Hepatocyte (in vitro differentiated cells): Measurements from ENCODE around the gene SCAF1. TPM values are rescaled to one million over a fixed set of nuclear protein-coding genes. Genes with fewer than 3 reads are reported as not detected.

ENCODE experiments used
- DNase-seq: peaks from one replicate; pipeline ENCODE4 v3.0.0-alpha.2; 2016; ENCODE audit warnings: low spot score
- H2AFZ ChIP-seq: fragments of 200-600 bp; sonication (generic); 2 replicates; pipeline ENCODE4 v1.6.0; 2016; ENCODE audit warnings: antibody characterized with exemption, mild to moderate bottlenecking
- H3K27ac ChIP-seq: fragments of 200-600 bp; sonication (generic); 2 replicates; pipeline ENCODE4 v1.5.1; 2016; ENCODE audit warnings: mild to moderate bottlenecking
- H3K27me3 ChIP-seq: fragments of 200-600 bp; sonication (generic); 2 replicates; pipeline ENCODE4 v1.6.1; 2016
- H3K36me3 ChIP-seq: fragments of 200-600 bp; sonication (generic); replicated peaks from 2 replicates; pipeline ENCODE4 v1.5.1; 2016; ENCODE audit warnings: low read depth; ENCODE audit not compliant: insufficient read depth
- H3K4me1 ChIP-seq: fragments of 200-600 bp; sonication (generic); 2 replicates; pipeline ENCODE4 v1.5.1; 2016; ENCODE audit warnings: mild to moderate bottlenecking, moderate library complexity; ENCODE audit not compliant: insufficient read depth
- H3K4me2 ChIP-seq: fragments of 200-600 bp; sonication (generic); 2 replicates; pipeline ENCODE4 v1.6.0; 2016
- H3K4me3 ChIP-seq: fragments of 200-600 bp; sonication (generic); 2 replicates; pipeline ENCODE4 v1.5.1; 2016; ENCODE audit warnings: mild to moderate bottlenecking
- H3K79me2 ChIP-seq: fragments of 200-600 bp; sonication (generic); 2 replicates; pipeline ENCODE4 v1.6.0; 2017; ENCODE audit warnings: mild to moderate bottlenecking
- H3K9me2 ChIP-seq: fragments of 200-600 bp; sonication (generic); replicated peaks from 2 replicates; pipeline ENCODE4 v1.6.0; 2017; ENCODE audit warnings: mild to moderate bottlenecking; ENCODE audit not compliant: insufficient read depth
- H3K9me3 ChIP-seq: fragments of 200-600 bp; sonication (generic); 2 replicates; pipeline ENCODE4 v1.5.1; 2016; ENCODE audit warnings: low read depth, mild to moderate bottlenecking
- H4K20me1 ChIP-seq: fragments of 200-600 bp; sonication (generic); 2 replicates; pipeline ENCODE4 v1.6.0; 2016; ENCODE audit warnings: mild to moderate bottlenecking; ENCODE audit not compliant: insufficient read depth, poor library complexity, severe bottlenecking
- CTCF ChIP-seq: fragments of 200-600 bp; sonication (generic); IDR thresholded peaks from 2 replicates; pipeline ENCODE4 v1.5.1; 2016; ENCODE audit warnings: antibody characterized with exemption, mild to moderate bottlenecking; ENCODE audit not compliant: poor library complexity
- EZH2 ChIP-seq: fragments of 200-600 bp; sonication (generic); IDR thresholded peaks from 2 replicates; pipeline ENCODE4 v1.6.1; 2016; ENCODE audit warnings: antibody characterized with exemption, mild to moderate bottlenecking, borderline replicate concordance
- EZH2phosphoT487 ChIP-seq: fragments of 200-600 bp; sonication (generic); IDR thresholded peaks from one replicate; pipeline ENCODE4 v1.6.1; 2018; ENCODE audit warnings: antibody characterized with exemption, mild to moderate bottlenecking, low read depth, moderate library complexity; ENCODE audit not compliant: unreplicated experiment, severe bottlenecking
- WGBS: methylation state at CpG from one replicate; pipeline ENCODE4 v1.1.6; 2016; ENCODE audit warnings: low lambda C conversion rate; ENCODE audit errors: missing lambda C conversion rate; 5-methylcytosine and 5-hydroxymethylcytosine counted together
- polyA plus RNA-seq: library from polyadenylated mRNA; unstranded; fragments of >200 nt; fragmentation: Nextera tagmentation; extraction: Ambion mirVana; gene quantifications from 2 replicates; pipeline ENCODE4 v1.2.1, GENCODE V29; 2016
- total RNA-seq: library from RNA; depleted of rRNA; stranded (reverse); fragments of >200 nt; gene quantifications from 2 replicates; pipeline ENCODE4 v1.2.3, GENCODE V29; 2014

SCAF1 gene
- total RNA-seq, result 9.8 and 18.6 TPM in 2 replicates
- polyA plus RNA-seq, result 12.4 and 12.6 TPM in 2 replicates

GRCh38 chr19:49641688-49642491, at the start of gene SCAF1:
TSS of gene SCAF1 (plus strand) at chr19:49642209. CDS start at chr19:49645027, 2,818 bp downstream.
- peak within 1 kb of the TSS; percentile 39 for H2AFZ ChIP-seq

GRCh38 chr19:49592486-49593232, 49.4 kb upstream of the SCAF1 start:
- no peaks in the 10 kb centered on the region for H3K9me2 ChIP-seq
- DNase-seq, result peak; percentile 53
- no peak for TF ChIP-seq EZH2
- TF ChIP-seq EZH2phosphoT487, result no peak
- no peak for TF ChIP-seq CTCF
- H3K27me3 ChIP-seq, result no peaks in the 10 kb centered on the region
- no peaks in the 10 kb centered on the region for H3K36me3 ChIP-seq
- H3K9me3 ChIP-seq, result no peaks in the 10 kb centered on the region
- H3K79me2 ChIP-seq, result peaks cover 53% of the 10 kb centered on the region
- peak overlapping the region; percentile 87 for H3K27ac ChIP-seq
- peak overlapping the region; percentile 99 for H3K4me3 ChIP-seq
- peaks cover 6% of the 10 kb centered on the region for H3K4me1 ChIP-seq
- H2AFZ ChIP-seq, result no peak overlapping the region
- peaks cover 18% of the 10 kb centered on the region for H4K20me1 ChIP-seq
- H3K4me2 ChIP-seq, result peak overlapping the region; percentile 99
- under 1% methylated on average over 25 of the region's 28 CpGs for WGBS

More at GRCh38 chr19:49641688-49642491, at the start of gene SCAF1:
- DNase-seq, result peak; percentile 100
- Histone ChIP-seq H3K4me3 (peak within 1 kb of the TSS; percentile 75), H3K4me2 (peak within 1 kb of the TSS; percentile 94), H3K27me3 (no peaks in the 10 kb centered on the region), H3K9me2 (no peaks in the 10 kb centered on the region), H3K9me3 (no peaks in the 10 kb centered on the region), H3K4me1 (peaks cover 38% of the 10 kb centered on the region), H3K27ac (peak within 1 kb of the TSS; percentile 100), H4K20me1 (peaks cover 9% of the 10 kb centered on the region), H3K79me2 (peaks cover 48% of the 10 kb centered on the region), H3K36me3 (no peaks in the 10 kb centered on the region)
- TF ChIP-seq EZH2phosphoT487, result no peak
- no peak for TF ChIP-seq EZH2
- no peak for TF ChIP-seq CTCF
- 2% methylated on average over 35 of the region's 87 CpGs for whole genome bisulfite sequencing

GRCh38 chr19:49593233-49594113, 48.5 kb upstream of the SCAF1 start:
- WGBS, result 38% methylated on average over 7 of the region's 27 CpGs
- H3K9me3 ChIP-seq, result no peaks in the 10 kb centered on the region
- H2AFZ ChIP-seq, result no peak overlapping the region
- H3K4me2 ChIP-seq, result peak overlapping the region; percentile 99
- no peak for TF ChIP-seq EZH2phosphoT487
- no peak for TF ChIP-seq CTCF
- no peak for TF ChIP-seq EZH2
- peak overlapping the region; percentile 99 for H3K4me3 ChIP-seq
- H3K36me3 ChIP-seq, result no peaks in the 10 kb centered on the region
- peak; percentile 95 for DNase-seq
- H4K20me1 ChIP-seq, result peaks cover 18% of the 10 kb centered on the region
- peaks cover 60% of the 10 kb centered on the region for H3K79me2 ChIP-seq
- no peaks in the 10 kb centered on the region for H3K9me2 ChIP-seq
- H3K27me3 ChIP-seq, result no peaks in the 10 kb centered on the region
- peaks cover 6% of the 10 kb centered on the region for H3K4me1 ChIP-seq
- H3K27ac ChIP-seq, result peak overlapping the region; percentile 87
